ENCODE data around the gene RPSA. TPM values are rescaled to one million over a fixed set of nuclear protein-coding genes. Genes with fewer than 3 reads are reported as not detected.

Gene RPSA
- total RNA-seq, 1 donor from 2014 or later = 1,061 TPM

- H3K36me3 Mint-ChIP-seq = no peaks in the 10 kb centered on the region
- DNase-seq (ENCODE audit: low spot score in 2 of 2, unreplicated experiment in 2 of 2) = no peak
- no peak overlapping the region for H3K27ac Mint-ChIP-seq
- no peak overlapping the region for H3K4me3 Mint-ChIP-seq
- H3K9me3 Mint-ChIP-seq = no peaks in the 10 kb centered on the region
- no peaks in the 10 kb centered on the region for H3K27me3 Mint-ChIP-seq (ENCODE audit: low read depth)
- TF ChIP-seq, protein P1, sequence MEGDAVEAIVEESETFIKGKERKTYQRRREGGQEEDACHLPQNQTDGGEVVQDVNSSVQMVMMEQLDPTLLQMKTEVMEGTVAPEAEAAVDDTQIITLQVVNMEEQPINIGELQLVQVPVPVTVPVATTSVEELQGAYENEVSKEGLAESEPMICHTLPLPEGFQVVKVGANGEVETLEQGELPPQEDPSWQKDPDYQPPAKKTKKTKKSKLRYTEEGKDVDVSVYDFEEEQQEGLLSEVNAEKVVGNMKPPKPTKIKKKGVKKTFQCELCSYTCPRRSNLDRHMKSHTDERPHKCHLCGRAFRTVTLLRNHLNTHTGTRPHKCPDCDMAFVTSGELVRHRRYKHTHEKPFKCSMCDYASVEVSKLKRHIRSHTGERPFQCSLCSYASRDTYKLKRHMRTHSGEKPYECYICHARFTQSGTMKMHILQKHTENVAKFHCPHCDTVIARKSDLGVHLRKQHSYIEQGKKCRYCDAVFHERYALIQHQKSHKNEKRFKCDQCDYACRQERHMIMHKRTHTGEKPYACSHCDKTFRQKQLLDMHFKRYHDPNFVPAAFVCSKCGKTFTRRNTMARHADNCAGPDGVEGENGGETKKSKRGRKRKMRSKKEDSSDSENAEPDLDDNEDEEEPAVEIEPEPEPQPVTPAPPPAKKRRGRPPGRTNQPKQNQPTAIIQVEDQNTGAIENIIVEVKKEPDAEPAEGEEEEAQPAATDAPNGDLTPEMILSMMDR (IDR thresholded peaks at IDR 0.05; ENCODE audit: unreplicated experiment) = no peak
- no peaks in the 10 kb centered on the region for H3K4me1 Mint-ChIP-seq
Observed at GRCh38 chr3:39428745-39429201, 22.3 kb downstream of the RPSA start.

DNA sequence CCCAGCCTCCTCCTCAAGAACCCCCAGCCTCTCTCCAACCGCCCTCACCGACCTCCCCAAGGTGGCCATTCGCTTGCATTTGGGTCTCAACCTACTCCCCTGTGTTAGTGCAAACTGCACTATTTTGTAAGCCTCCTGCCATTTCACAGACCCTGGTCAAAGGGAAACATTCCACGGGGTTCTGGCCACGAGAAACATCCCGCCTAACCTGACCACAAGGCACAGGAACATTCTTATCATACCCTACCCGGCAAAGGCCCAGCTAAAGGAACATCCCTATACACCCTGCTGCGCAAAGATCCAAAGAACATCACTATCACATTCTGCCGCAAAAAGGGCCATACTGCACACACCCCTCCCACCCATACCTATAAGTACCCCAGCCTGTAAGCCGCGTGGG lies 22.9 kb downstream of the RPSA start:
- Mint-ChIP-seq H3K9me3 (no peaks in the 10 kb centered on the region), H3K4me3 (no peak overlapping the region), H3K27ac (no peak overlapping the region), H3K27me3 (ENCODE audit: low read depth) (no peaks in the 10 kb centered on the region), H3K36me3 (no peaks in the 10 kb centered on the region), H3K4me1 (no peaks in the 10 kb centered on the region)
- DNase-seq (ENCODE audit: low spot score in 2 of 2, unreplicated experiment in 2 of 2) = no peak
- TF ChIP-seq, protein P1 (IDR thresholded peaks at IDR 0.05; ENCODE audit: unreplicated experiment) = no peak

DNA sequence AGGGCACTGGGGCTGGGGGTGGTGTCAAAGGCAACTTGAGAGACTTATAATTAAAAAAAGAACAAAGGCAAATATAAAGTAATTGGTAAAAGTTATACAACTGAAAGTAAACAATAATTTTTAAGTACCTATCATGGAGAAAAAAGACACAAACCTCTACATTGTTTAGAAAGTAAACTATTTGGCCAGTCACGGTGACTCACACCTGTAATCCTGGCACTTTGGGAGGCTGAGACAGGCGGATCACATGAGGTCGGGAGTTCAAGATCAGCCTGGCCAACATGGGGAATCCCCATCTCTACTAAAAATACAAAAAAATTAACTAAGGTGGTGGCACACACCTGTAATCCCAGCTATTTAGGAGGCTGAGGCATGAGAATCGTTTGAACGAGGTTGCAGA lies 25.8 kb downstream of the RPSA start:
- Mint-ChIP-seq H3K27ac (no peak overlapping the region), H3K27me3 (ENCODE audit: low read depth) (no peaks in the 10 kb centered on the region), H3K4me1 (no peaks in the 10 kb centered on the region), H3K36me3 (no peaks in the 10 kb centered on the region), H3K4me3 (no peak overlapping the region), H3K9me3 (no peaks in the 10 kb centered on the region)
- TF ChIP-seq, protein P1 (IDR thresholded peaks at IDR 0.05; ENCODE audit: unreplicated experiment) = no peak
- DNase-seq (ENCODE audit: low spot score in 2 of 2, unreplicated experiment in 2 of 2) = no peak

DNA sequence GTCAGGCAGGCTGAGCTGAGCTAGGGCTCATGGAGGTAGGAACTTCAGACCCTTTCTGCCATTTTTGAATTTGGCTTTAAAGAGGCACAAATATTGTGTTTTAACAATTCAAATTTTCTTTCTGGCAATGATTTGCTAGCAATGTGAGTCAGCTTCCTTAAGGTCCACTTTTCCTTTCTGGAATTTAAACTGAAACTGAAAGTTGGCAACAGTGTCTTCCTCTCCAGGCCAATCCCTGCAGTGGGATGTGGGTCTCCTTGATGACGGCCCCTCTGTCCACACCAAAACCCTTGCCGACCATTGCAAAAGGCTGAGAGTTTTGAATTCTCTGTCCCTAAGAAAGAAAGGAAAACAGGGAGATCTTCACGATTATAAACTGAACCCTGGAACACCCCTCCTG lies 27.1 kb downstream of the RPSA start:
- Mint-ChIP-seq H3K36me3 (no peaks in the 10 kb centered on the region), H3K27me3 (ENCODE audit: low read depth) (no peaks in the 10 kb centered on the region), H3K9me3 (no peaks in the 10 kb centered on the region), H3K27ac (no peak overlapping the region), H3K4me3 (no peak overlapping the region), H3K4me1 (no peaks in the 10 kb centered on the region)
- DNase-seq (ENCODE audit: low spot score in 2 of 2, unreplicated experiment in 2 of 2) = no peak
- TF ChIP-seq, protein P1 (IDR thresholded peaks at IDR 0.05; ENCODE audit: unreplicated experiment) = no peak

DNA sequence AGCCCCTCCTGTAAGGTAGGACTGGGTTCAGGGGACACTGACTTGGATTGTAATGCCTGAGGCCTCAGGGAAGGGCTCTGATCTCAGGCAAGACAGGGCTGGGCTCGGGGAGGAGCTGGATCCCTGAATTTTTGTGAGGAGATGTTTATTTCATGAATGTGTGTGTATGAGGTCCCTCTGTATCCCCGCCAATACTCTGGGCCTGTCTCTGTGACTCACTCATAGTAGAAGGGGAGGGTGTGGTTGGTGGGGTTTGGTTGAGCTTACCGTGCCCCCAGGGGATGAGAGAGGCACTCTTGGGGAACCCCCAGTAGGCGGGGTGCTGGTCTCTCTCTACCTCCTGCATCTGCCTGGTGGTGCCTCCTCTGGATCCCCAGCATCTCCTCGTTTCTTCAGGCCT lies 28.1 kb downstream of the RPSA start:
- Mint-ChIP-seq H3K27me3 (ENCODE audit: low read depth) (no peaks in the 10 kb centered on the region), H3K27ac (no peak overlapping the region), H3K9me3 (no peaks in the 10 kb centered on the region), H3K4me1 (peaks cover 4% of the 10 kb centered on the region), H3K36me3 (no peaks in the 10 kb centered on the region), H3K4me3 (no peak overlapping the region)
- DNase-seq (ENCODE audit: low spot score in 2 of 2, unreplicated experiment in 2 of 2) = no peak
- TF ChIP-seq, protein P1 (IDR thresholded peaks at IDR 0.05; ENCODE audit: unreplicated experiment) = no peak
